ENCODE measurements around the gene CDIPT. TPM values are rescaled to one million over a fixed set of nuclear protein-coding genes. Genes with fewer than 3 reads are reported as not detected.
"Not testable (repeated sequence)": the region's sequence is repeated elsewhere in the genome, so short reads cannot be mapped to it uniquely, and the experiment has no call there.

The CDIPT gene, protein sequence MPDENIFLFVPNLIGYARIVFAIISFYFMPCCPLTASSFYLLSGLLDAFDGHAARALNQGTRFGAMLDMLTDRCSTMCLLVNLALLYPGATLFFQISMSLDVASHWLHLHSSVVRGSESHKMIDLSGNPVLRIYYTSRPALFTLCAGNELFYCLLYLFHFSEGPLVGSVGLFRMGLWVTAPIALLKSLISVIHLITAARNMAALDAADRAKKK
- total RNA-seq: 10 to 100 TPM; 24.7 to 36.4 (median 32.3) TPM
- polyA plus RNA-seq: 10 to 100 TPM; 33.3 to 54.3 (median 38.5) TPM
- long read RNA-seq, donor 1, transcript CDIPT-201 (6 exons, 2,353 nt): major isoform, 25 of 31 reads
- long read RNA-seq, donor 1, partial matches to known transcripts: 4 of 31 reads
- long read RNA-seq, donor 1, other reads (novel, unspliced or antisense): 0 of 31 reads
- long read RNA-seq, donor 2, transcript CDIPT-201 (6 exons, 2,353 nt): major isoform, 46 of 58 reads
- long read RNA-seq, donor 2, partial matches to known transcripts: 8 of 58 reads
- long read RNA-seq, donor 2, other reads (novel, unspliced or antisense): 0 of 58 reads

DNA sequence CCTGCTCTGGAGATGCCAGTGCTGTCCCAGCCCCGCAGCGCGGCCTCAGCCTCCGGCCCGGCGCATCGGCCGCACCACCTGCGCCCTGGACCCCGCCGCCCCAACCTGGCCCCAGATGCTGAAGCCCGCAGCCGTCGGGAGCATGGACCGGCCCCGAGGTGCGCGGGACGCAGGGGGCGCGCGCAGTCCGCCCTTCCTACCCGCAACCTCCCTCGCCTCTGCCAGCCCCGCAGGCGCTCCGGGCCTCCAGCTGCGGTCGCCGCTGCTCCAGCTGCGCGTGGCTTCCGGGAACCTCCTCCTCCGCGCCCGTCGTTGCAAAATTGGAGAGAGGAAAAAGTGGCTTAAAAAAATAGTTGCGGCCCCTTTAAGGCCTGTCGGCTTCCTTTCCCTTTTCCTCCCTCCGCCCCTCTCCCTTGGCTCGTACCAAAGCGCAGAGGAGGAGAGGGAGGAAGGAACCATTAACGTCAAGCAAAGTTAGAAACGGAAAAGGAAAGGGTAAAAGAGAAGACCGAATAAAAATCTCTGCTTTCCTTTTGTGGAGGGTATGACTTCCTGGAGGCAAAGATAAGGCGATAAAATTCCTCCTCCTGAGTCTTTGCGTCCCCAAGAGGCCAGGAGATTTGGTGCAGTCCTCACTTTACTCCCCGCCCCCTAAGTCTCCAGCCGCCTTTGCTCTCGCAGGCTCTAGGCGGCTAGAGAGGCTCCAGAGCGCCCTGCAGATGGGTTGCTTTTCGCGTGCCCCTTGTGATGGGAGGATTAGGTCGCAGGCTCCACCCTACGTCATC is at the start of gene CDIPT:
CDIPT (minus strand) TSS at position 343 of the 785 bp plus-strand sequence. CDS start 369 bp downstream, outside the sequence.
- H3K4me3 ChIP-seq: peak within 1 kb of the TSS; percentile 95
- ATAC-seq: peak; percentile 98 to 99 (median 99)
- H3K27ac ChIP-seq: peak within 1 kb of the TSS; percentile 85
- intact Hi-C loops (cut with DNase I): loop anchor here (5.0 kb wide), 3 partner anchors 46 to 144 kb away; partner anchors contain the start of genes PAGR1 (in 1 of the 2) and TAOK2 (in 1 of the 2)
- 0% methylated on average over 44 to 57 of the region's 57 CpGs for WGBS, 3 donors
- DNase-seq: peak; percentile 95 to 97
- H3K9me3 ChIP-seq: no peaks in the 10 kb centered on the region
- H3K4me1 ChIP-seq: peaks cover 10% of the 10 kb centered on the region
- TF ChIP-seq, protein P1, sequence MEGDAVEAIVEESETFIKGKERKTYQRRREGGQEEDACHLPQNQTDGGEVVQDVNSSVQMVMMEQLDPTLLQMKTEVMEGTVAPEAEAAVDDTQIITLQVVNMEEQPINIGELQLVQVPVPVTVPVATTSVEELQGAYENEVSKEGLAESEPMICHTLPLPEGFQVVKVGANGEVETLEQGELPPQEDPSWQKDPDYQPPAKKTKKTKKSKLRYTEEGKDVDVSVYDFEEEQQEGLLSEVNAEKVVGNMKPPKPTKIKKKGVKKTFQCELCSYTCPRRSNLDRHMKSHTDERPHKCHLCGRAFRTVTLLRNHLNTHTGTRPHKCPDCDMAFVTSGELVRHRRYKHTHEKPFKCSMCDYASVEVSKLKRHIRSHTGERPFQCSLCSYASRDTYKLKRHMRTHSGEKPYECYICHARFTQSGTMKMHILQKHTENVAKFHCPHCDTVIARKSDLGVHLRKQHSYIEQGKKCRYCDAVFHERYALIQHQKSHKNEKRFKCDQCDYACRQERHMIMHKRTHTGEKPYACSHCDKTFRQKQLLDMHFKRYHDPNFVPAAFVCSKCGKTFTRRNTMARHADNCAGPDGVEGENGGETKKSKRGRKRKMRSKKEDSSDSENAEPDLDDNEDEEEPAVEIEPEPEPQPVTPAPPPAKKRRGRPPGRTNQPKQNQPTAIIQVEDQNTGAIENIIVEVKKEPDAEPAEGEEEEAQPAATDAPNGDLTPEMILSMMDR (IDR thresholded peaks at IDR 0.05): peak; percentile 39
- peaks cover 0 to 34% of the 10 kb centered on the region in 2 donors for H3K36me3 ChIP-seq (ENCODE audit: insufficient read depth in 1 of 2, low read depth in 1 of 2)
- H3K27me3 ChIP-seq (ENCODE audit: insufficient read depth in 3 of 3, low read length in 2 of 3): no peaks in the 10 kb centered on the region

DNA sequence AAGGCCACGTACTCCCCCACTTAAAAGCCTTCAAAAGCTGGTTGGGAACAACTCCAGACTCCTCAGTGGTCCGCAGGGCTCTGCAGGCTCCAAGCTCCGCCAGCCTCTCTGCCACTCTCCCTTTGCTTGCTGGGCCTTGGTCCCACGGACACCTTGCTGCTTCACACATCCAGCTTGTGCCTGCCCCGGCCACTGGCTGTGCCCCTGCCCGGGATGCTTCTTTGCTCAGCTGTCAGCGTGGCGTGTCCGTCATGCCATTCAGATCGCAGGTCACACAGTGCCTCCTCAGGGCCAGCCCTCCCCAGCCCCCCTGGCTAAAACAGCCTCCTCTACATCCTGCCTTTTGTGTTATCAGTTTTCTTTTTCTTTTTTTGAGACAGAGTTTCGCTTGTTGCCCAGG is 49.1 kb upstream of the CDIPT start:
- no peak overlapping the region for H3K27ac ChIP-seq
- peak in 1 of 4 donors; percentile 25 for ATAC-seq
- DNase-seq: peak in 1 of 2 donors; percentile 50
- H3K9me3 ChIP-seq: no peaks in the 10 kb centered on the region
- intact Hi-C loops (cut with DNase I): no loop called here
- H3K4me1 ChIP-seq: no peaks in the 10 kb centered on the region
- TF ChIP-seq, protein P1 (IDR thresholded peaks at IDR 0.05): no peak
- 66 to 74% (median 68%) methylated on average over 11 of the region's 11 CpGs for WGBS, 3 donors
- no peaks in the 10 kb centered on the region for H3K27me3 ChIP-seq (ENCODE audit: insufficient read depth in 3 of 3, low read length in 2 of 3)
- H3K4me3 ChIP-seq: no peak overlapping the region
- H3K36me3 ChIP-seq (ENCODE audit: insufficient read depth in 1 of 2, low read depth in 1 of 2): peaks cover 0 to 17% of the 10 kb centered on the region in 2 donors

DNA sequence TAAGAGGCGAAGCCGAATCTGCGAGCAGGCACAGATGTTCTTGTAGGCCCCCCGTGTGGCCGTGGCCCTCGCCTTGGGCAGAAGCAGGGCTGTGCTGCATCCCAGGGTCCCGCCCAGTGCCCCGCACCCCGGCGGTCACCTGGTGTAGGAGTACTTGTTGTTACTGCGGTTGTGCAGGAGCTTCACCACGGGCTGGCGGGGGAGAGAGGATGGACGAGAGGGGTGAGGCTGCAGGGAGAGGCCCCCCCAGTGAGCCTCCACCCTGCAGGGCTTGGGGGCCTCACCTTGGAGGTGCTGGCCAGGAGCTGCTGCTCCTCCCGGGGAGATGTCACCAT is 48.6 kb upstream of the CDIPT start:
- Histone ChIP-seq H3K4me3 (no peak overlapping the region), H3K27me3 (ENCODE audit: insufficient read depth in 3 of 3, low read length in 2 of 3) (no peaks in the 10 kb centered on the region), H3K36me3 (ENCODE audit: insufficient read depth in 1 of 2, low read depth in 1 of 2) (peaks cover 0 to 16% of the 10 kb centered on the region in 2 donors), H3K4me1 (no peaks in the 10 kb centered on the region), H3K9me3 (no peaks in the 10 kb centered on the region), H3K27ac (no peak overlapping the region)
- DNase-seq (no peak), ATAC-seq (peak in 3 of 4 donors; percentile 23 to 31 (median 24))
- WGBS, 3 donors: 69 to 78% (median 72%) methylated on average over 14 to 15 of the region's 15 CpGs
- TF ChIP-seq, protein P1 (IDR thresholded peaks at IDR 0.05): no peak
- intact Hi-C loops (cut with DNase I): no loop called here

DNA sequence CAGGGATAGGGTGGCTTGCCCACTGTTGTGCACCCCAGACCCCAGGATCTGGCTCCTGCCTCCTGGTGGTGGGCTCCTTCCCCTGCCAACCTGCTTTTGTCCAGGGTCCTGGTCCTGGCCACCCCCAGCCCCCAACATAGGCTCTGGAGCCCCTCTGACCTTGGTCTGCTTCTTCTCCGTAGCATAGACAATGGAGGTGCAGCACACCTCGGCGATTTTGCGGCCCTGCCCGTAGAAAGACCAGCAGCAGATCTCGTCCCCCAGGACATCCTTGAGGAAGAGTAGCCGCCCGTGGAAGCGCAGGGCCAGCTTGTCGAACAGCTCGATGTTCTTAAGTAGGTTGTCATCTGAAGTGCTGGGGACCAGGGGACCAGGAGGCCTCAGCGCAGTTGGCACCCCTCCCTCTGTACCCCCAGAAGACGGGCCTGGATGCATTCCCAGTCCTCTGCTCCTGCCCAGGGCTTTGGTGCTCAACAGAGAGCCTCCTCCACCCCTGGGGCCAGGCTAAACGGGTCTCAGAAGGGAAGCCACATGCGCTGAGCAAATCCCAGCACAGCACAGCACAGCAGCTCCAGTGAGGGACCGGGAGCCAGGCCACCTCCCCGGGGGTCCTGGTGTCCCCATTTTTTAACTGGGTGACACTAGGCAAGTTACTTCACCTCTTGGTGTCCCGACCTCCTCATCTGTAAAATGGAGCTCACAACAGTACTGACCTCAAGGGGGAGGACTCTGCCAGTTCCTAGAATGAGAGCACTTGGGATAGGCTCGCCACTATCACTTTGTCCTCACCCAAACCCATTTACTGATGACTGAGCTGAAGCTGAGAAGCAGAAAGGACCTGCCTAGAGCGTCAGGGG is 48.0 kb upstream of the CDIPT start:
- peaks cover 0 to 15% of the 10 kb centered on the region in 2 donors for H3K36me3 ChIP-seq (ENCODE audit: insufficient read depth in 1 of 2, low read depth in 1 of 2)
- DNase-seq: no peak
- H3K27me3 ChIP-seq (ENCODE audit: insufficient read depth in 3 of 3, low read length in 2 of 3): no peaks in the 10 kb centered on the region
- TF ChIP-seq, protein P1 (IDR thresholded peaks at IDR 0.05): no peak
- no peaks in the 10 kb centered on the region for H3K9me3 ChIP-seq
- intact Hi-C loops (cut with DNase I): no loop called here
- H3K4me3 ChIP-seq: no peak overlapping the region
- H3K4me1 ChIP-seq: no peaks in the 10 kb centered on the region
- peak in 2 of 4 donors; percentile 17 for ATAC-seq
- WGBS, 3 donors: 79 to 86% (median 79%) methylated on average over 20 of the region's 20 CpGs
- H3K27ac ChIP-seq: no peak overlapping the region

DNA sequence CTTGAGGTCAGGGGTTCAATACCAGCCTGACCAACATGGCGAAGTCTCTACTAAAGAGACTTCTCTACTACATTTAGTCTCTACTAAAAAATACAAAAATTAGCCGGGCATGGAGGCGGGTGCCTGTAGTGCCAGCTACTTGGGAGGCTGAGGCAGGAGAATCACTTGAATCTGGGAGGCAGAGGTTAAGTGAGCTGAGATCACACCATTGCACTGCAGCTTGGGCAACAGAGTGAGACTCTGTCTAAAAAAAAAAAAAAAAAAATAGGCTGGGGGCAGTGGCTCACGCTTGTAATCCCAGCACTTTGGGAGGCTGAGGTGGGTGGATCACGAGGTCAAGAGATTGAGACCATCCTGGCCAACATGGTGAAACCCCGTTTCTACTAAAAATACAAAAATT is 46.8 kb upstream of the CDIPT start:
- H3K27ac ChIP-seq; H3K27me3 ChIP-seq (ENCODE audit: insufficient read depth in 3 of 3, low read length in 2 of 3); intact Hi-C loops (cut with DNase I); H3K9me3 ChIP-seq; ATAC-seq; H3K4me1 ChIP-seq; DNase-seq; H3K36me3 ChIP-seq (ENCODE audit: insufficient read depth in 1 of 2, low read depth in 1 of 2); H3K4me3 ChIP-seq: not testable (repeated sequence)
- WGBS, 3 donors: 82 to 94% (median 86%) methylated on average over 6 of the region's 6 CpGs

All from psoas muscle (tissue), 8 donors.